IPS-18c (cell line): ENCODE measurements around the gene KAT8.

ENCODE experiments used
- H3K4me3 ChIP-seq: 2 replicates; pipeline ENCODE4 v1.7.0; 2013; ENCODE audit warnings: low read depth, mild to moderate bottlenecking, low read length, moderate library complexity; ENCODE audit not compliant: insufficient read depth
- H3K9me3 ChIP-seq: one replicate; pipeline ENCODE4 v1.6.1; 2013; ENCODE audit warnings: mild to moderate bottlenecking, low read length, moderate library complexity; ENCODE audit not compliant: control insufficient read depth, insufficient read depth

Gene KAT8

GRCh38 chr16:31081428-31082351 lies 35.8 kb upstream of the KAT8 start:
- Histone ChIP-seq H3K9me3 (no peaks in the 10 kb centered on the region), H3K4me3 (no peak overlapping the region)

GRCh38 chr16:31082368-31083045 lies 35.0 kb upstream of the KAT8 start:
- Histone ChIP-seq H3K9me3 (no peaks in the 10 kb centered on the region), H3K4me3 (no peak overlapping the region)

GRCh38 chr16:31083081-31083480 lies 34.4 kb upstream of the KAT8 start:
- Histone ChIP-seq H3K9me3 (no peaks in the 10 kb centered on the region), H3K4me3 (no peak overlapping the region)

GRCh38 chr16:31083556-31083955 lies 33.9 kb upstream of the KAT8 start:
- Histone ChIP-seq H3K4me3 (no peak overlapping the region), H3K9me3 (no peaks in the 10 kb centered on the region)

- no peak overlapping the region for H3K4me3 ChIP-seq
- no peaks in the 10 kb centered on the region for H3K9me3 ChIP-seq
Observed at GRCh38 chr16:31083981-31084380, 33.5 kb upstream of the KAT8 start.

GRCh38 chr16:31084584-31085302 lies 32.7 kb upstream of the KAT8 start:
- Histone ChIP-seq H3K4me3 (no peak overlapping the region), H3K9me3 (no peaks in the 10 kb centered on the region)

GRCh38 chr16:31085411-31085810 lies 32.1 kb upstream of the KAT8 start:
- Histone ChIP-seq H3K4me3 (no peak overlapping the region), H3K9me3 (no peaks in the 10 kb centered on the region)

GRCh38 chr16:31085873-31086628 lies 31.4 kb upstream of the KAT8 start:
- Histone ChIP-seq H3K4me3 (no peak overlapping the region), H3K9me3 (no peaks in the 10 kb centered on the region)

- H3K4me3 ChIP-seq: no peak overlapping the region
- no peaks in the 10 kb centered on the region for H3K9me3 ChIP-seq
Observed at GRCh38 chr16:31086629-31086906, 30.9 kb upstream of the KAT8 start.

GRCh38 chr16:31087481-31087880 lies 30.0 kb upstream of the KAT8 start:
- no peak overlapping the region for H3K4me3 ChIP-seq
- no peaks in the 10 kb centered on the region for H3K9me3 ChIP-seq

- Histone ChIP-seq H3K9me3 (no peaks in the 10 kb centered on the region), H3K4me3 (no peak overlapping the region)
Observed at GRCh38 chr16:31087971-31088370, 29.5 kb upstream of the KAT8 start.

GRCh38 chr16:31088459-31089183 lies 28.8 kb upstream of the KAT8 start, which contains the start of gene PRSS53:
Gene PRSS53 (minus strand): TSS chr16:31088943. CDS start chr16:31088809, 134 bp downstream.
- Histone ChIP-seq H3K9me3 (no peaks in the 10 kb centered on the region), H3K4me3 (no peak within 1 kb of the TSS)

GRCh38 chr16:31089199-31089598 lies 28.3 kb upstream of the KAT8 start:
- Histone ChIP-seq H3K4me3 (no peak overlapping the region), H3K9me3 (no peaks in the 10 kb centered on the region)

- no peak overlapping the region for H3K4me3 ChIP-seq
Observed at GRCh38 chr16:31090540-31090939, 26.9 kb upstream of the KAT8 start.

GRCh38 chr16:31092330-31092729 lies 25.1 kb upstream of the KAT8 start:
- Histone ChIP-seq H3K9me3 (no peaks in the 10 kb centered on the region), H3K4me3 (no peak overlapping the region)

More at GRCh38 chr16:31090540-31090939, 26.9 kb upstream of the KAT8 start:
- no peaks in the 10 kb centered on the region for H3K9me3 ChIP-seq

GRCh38 chr16:31093132-31093703 lies 24.2 kb upstream of the KAT8 start:
- H3K4me3 ChIP-seq: peak overlapping the region; percentile 72

More at GRCh38 chr16:31093132-31093703, 24.2 kb upstream of the KAT8 start:
- no peaks in the 10 kb centered on the region for H3K9me3 ChIP-seq
